Fibroblast of skin of left quadriceps (primary cell): Measurements from ENCODE around the gene GPR137B.
"Not testable (repeated sequence)": the region's sequence is repeated elsewhere in the genome, so short reads cannot be mapped to it uniquely, and the experiment has no call there.

Source experiments
- DNase-seq, 2 experiments: peaks; one replicate each; pipeline ENCODE4 v3.0.0-alpha.2; 2013; ENCODE audit warnings: low read depth in 2 of 2

GPR137B gene

DNA sequence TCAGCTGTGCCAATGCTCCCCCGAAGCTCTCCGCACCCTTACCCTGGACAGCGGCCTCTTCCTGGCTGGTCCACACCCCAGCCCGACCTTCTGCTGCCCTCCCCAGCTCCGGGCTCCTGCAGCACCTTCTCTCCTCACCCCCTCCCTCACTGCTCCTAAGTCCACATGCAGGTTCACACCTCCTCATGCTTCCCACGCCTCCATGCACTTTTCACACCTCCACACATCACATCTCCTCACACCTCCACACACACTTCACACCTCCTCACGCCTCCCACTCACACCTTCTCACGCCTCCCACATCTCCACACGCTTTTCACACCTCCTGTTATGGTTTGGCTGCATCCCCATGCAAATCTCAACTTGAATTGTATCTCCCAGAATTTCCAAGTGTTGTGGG is 18.9 kb downstream of the GPR137B start:
- DNase-seq: no peak

DNA sequence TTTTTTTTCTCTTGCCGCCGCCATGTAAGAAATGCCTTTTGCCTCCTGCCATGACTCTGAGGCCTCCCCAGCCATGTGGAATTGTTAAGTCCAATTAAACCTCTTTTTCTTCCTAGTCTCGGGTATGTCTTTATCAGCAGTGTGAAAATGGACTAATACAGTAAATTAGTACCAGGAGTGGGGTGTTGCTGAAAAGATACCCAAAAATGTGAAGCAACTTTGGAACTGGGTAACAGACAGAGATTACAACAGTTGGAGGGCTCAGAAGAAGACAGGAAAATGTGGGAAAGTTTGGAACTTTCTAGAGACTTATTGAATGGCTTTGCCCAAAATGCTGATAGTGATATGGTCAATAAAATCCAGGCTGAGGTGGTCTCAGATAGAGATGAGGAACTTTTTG is 19.4 kb downstream of the GPR137B start:
- not testable (repeated sequence) for DNase-seq

DNA sequence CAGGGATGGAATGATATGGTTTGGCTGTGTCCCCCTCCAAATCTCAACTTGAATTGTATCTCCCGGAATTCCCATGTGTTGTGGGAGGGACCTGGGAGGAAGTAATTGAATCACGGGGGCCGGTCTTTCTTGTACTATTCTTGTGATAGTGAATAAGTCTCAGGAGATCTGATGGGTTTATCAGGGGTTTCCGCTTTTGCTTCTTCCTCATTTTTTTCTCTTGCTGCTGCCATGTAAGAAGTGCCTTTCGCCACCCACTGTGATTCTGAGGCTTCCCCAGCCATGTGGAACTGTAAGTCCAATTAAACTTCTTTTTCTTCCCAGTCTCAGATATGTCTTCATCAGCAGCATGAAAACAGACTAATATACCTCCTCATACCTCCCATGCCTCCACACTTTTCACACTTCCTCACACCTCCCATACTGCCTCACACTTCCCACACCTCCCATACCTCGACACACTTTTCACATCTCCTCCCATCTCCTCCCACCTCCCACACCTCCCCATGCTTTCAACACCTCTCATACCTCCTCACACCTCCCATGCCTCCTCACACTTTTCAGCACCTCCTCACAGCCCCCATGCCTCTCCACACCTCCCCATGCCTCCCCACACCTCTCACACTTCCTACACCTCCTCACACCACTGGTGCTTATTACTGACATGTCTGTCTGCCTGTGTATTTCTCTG is 21.3 kb downstream of the GPR137B start:
- no peak for DNase-seq

DNA sequence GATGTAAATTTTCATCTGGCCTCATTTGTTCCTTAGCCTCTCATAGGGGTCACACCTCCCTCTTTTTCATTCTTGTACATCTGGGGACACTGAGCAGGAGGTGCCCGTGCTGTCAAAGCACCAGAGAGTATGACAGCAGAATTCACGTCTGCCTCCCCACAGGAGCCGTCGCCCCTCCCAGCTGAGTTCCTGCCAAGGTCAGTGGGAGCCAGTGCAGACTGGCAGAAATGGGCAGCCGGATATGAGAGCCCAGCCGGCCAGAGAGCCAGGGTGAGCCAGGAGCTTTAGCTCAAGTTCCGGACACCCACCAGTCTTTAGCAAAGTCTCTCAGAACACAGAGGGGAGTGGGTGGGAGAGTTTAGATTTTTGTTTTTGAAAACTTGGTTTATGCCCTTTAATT is 21.9 kb downstream of the GPR137B start:
- DNase-seq: no peak

DNA sequence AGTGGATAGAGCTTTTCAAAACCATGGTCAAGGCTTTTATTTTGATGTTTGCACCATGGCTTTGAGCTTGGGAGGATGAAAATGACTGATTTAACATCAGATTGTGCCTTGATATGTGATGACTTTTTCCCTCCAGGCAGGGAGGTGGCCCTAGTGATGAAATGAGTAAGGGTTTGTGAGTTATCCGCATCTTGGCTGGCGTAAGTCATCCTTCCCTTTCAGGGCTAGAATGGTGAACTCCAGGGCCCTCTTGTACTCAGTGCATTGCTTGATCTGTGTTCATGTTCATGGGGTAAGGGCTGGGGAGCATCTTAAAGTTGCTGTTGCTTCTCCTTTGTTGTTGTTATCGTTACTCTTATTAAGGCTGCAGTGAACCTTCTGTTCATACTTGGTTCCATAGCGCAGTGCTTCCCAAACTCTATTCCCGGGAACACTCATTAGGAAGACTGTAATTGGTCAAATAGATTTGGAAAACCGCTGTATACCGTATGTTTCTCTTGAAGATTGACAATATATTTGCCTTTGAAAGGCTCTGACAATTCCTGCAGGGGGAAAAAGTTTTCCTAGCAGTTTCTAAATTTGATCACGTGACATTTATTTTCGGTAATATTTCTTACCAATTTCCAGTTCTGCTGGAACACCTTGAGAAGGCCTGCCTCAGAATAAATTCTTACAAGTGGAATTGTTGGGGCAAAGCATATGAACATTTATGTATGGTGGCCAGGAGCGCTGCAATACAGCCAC is 23.1 kb downstream of the GPR137B start:
- no peak for DNase-seq

DNA sequence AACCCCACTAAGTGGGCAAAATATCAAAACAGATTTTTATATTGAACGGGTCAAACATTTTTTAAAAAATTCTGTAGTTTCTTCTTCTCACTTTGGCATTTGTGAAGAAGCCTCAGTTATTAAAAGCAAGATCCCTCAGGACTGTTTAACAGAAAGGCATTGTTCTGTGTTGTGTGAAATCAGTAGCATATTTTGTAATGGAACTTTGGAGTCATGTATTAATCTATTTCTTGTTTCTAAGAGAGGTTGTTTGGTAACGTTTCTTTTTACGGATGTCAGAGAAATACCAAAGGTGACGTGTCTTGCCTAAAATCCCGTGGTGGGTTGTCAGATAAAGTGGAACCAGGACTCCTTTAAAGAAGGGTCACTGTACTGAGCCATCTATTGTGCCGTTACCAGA is 23.7 kb downstream of the GPR137B start:
- no peak for DNase-seq

DNA sequence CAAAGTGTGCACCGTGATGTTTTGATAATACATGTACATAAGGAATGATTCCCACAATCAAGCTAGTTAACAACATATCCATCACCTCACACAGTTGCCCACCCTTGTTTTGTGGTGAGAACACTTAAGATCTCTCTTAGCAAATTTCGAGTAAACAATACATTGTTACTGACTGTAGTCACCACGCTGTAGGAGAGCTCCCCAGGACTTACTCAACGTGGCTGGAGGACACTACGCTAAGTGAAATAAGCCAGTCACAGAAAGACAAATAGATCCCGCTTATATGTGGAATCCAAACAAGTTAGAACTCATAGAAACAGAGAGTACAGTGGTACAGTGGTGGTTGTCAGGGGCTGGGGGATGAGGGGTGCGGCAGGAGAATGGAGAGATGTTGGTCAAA is 24.8 kb downstream of the GPR137B start:
- no peak for DNase-seq

DNA sequence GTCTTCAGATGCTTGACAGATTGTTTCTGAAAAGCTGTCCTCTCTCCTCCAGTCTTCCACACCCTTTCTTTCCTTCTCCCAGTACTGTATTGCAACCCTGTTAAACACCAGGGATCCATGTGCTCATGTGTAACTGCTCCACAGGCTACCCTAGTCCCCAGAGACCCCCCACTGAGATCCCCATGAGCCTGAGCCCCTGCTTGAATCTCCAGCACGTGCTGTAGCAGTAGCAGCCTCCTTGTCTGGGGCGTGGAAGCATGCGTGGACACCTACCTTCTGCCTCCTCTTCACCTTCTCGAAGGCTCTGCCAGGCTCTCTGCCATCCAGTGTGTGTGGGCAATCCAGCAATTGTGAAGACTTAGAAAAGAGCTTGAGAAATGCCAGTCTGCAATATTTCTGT is 25.2 kb downstream of the GPR137B start:
- no peak for DNase-seq

DNA sequence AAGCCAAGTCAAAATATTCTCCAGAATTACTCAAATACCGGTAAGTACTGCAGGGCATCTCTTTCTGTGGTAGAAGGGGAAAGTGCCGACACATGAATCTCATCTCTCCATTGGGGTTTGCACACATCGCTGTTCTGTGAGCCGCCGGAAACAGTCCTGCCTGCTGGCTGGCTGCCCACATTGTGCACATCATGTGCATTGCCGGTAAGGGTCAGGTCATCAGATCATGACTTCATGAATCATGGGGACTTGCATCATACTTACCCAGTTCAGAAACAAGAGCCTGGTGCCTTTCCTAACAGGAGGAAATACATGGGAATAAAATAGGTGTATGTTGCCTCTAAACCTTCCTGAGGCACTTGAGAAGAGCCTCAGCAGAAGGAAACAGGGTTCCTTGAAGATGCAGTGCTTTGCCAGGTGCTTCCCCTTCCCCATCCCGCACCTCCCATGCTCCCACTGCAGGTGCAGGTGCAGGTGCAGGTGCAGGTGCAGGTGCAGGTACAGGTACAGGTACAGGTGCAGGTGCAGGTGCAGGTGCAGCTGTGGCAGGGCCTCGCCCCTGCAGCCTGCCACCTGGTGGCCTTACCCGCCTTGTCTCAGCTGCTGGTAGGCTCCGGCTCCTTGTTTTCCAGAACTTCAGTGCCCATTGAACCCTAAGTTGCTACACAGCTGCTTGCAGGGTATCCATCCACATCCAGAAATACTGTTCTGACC is 26.5 kb downstream of the GPR137B start:
- DNase-seq: no peak

DNA sequence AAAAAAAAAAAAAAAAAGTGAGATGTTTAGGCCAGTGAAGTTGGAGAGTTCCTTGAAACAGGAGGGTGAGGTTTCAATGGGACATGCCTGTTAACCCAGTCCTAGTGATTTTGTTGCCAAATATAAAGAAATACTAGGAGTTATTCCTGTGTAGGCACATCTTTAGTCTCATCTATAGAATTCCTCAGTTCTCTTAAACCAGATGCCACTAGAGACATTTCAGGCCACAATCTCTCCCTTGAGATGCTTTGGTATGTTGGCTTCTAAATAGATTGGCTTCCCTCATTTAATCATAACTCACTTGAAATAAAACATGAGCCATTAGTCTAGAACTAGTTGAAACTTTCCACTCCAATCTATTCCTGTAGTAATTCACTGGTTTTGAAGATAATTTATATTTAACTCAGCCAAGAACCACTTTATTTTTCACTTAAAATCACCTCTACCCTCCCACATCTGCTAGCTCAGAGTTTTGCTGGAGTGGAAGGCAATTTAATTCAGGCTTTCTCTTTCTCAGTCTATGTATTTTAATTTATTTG is 29.8 kb downstream of the GPR137B start:
- peak; percentile 29 to 42 for DNase-seq

DNA sequence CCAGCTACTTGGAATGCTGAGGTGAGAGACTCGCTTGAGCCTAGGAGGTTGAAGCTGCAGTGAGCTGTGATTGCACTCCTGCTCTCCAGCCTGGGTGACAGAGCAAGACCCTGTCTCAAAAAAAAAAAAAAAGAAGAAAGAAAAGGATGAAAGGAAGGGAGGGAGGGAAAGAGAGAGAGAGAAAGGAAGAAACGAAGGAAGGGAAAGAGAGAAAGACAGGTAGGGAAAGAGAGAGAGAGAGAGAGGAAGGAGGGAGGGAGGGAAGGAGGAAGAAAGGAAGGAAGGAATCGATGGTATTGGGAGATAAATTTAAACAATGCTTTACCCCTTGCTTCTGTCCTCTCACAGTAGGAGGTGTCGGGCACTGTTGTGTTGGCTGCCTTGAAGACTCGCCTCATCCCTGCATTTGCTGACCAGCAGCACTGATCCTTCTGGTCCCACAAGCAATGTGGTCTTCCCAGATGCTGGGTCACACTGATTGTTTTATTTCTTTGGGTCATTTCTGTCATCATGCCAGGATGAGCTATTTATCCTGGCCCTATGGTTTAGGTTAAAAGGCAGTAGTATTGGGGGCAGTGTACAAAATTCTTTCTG is 30.9 kb downstream of the GPR137B start:
- no peak for DNase-seq

DNA sequence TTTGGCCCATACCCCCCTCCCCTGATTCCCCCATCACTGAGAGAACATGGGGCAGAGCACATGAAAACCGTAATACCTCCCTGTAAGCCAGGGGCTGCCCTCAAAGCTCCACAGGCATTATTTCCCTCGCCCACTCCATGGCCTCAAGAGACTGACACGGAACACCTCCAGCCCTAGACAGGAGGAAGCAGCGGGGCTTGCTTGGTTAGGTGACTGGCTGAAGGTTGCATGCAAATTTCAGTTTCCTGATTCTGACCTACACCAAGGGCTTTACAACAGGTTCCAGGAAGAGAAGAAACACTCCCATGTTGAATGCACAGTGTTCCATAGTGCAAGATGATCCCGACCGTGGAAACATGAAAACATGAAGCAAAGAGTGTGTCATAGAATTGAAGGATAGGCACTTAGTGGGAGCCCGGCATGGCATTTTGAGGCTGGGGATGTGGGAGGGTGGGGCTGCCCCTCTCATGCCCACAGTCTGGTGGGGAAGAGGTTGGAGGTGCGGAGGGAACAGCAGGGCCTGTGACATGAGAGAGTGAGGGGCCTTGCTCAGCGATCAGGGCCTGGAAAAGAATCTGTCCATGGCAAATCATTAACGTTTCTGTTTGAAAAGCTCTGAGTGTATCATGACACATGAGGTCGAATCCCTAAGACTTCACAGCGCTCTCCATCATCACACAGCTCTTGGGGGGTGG is 33.5 kb downstream of the GPR137B start:
- DNase-seq: no peak

DNA sequence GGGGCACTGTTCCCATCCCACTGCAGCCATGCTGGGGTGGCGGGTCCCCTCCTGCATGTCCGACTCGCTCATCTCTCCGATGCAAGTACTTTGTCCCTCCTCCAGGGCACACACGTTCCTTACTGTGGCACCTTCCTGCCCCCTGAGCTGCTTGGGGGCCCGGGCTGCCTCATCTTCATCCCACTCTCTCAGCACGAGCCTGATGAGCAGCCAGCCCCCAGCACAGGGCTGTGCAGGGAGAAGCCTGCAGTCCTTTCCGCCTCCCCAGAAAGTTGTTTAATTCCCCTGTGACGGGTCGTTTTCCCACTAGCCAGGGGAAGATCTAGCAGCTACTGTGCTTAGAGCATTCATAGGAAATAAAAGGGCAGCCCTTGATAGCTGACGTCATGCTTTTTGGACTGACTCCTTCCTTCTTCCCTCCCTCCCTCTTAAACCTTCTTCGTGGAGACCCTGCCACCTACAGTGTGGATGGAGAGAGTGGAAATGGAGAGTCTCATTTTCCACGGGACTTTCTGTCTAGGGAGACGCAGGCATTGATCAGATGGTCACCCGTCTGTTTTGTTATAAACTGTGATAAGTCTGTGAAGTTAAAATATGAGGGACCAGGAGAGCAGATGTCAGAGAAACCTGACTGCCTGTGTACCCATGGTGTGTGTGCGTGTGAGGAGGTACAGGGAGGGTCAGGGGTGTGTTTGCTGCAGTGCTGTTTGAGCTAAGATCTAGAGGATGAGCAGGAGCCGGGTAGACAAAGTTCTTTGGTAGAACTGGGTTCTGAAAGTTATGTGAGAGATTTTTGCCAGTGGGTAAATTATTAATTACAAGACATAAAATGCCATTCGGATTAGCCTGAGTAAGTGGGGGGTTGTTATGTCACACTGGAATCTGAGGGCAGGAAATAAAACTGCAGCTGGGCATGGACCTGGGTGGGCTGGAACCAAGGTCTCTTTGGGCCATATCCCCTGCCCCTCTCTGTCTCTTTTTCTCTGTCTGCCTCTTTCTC is 34.3 kb downstream of the GPR137B start:
- no peak for DNase-seq

DNA sequence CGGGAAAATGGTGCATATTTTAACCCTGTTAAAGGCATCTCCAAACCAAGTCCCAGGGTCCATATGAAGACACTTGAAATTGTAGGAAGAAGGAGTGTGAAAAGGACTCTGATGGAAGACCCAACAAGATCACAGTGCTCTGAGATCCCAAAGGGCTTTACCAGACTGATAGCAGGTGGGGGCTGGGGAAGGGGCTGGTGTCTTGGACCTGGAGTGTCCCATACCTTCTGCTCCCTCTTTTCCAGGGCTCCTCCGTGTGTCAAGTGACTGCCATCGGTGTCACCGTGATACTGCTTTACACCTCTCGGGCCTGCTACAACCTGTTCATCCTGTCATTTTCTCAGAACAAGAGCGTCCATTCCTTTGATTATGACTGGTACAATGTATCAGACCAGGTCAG is 37.3 kb downstream of the GPR137B start:
- no peak for DNase-seq

DNA sequence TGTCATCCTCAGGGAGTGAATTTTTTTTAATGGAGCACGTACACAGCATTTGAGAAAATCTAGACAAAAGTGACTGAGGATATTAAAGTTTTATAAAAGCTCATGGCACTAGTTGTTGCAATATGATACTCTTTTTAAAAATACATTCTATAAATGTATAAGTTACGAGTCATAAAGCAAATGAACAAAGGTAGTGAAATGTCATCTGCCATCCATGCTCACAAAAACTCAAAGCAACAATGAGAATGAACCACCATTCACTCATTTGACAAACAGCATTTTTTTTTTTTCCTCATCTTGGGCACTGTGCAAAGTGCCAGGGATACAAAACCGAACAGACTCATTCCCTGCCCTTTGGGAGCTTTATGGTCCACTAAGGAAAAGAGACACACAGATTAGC is 38.7 kb downstream of the GPR137B start:
- DNase-seq: no peak

DNA sequence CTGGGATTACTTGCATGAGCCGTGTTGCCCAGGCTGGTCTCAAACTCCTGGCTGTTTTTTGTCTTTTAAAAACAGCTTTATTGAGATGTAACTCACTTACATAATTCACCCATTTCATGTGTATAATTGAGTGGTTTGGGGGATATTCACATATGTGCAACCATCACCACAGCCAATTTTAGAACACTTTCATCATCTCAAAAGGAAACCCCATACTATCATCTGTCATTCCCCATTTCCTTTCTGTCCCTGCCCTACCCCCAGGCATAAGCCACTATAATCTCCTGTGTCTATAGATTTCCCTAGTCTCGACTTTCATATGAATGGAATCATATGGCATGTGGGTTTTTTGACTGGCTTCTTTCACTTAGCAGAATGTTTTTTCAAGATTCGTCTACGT is 43.3 kb downstream of the GPR137B start:
- no peak for DNase-seq

DNA sequence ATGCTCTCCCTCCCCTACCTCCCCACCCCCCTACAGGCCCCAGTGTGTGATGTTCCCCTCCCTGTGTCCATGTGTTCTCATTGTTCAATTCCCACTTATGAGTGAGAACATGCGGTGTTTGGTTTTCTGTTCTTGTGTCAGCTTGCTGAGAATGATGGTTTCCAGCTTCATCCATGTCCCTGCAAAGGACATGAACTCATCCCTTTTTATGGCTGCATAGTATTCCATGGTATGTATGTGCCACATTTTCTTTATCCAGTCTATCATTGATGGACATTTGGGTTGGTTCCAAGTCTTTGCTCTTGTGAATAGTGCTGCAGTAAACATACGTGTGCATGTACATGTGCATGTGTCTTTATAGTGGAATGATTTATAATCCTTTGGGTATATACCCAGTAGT is 44.1 kb downstream of the GPR137B start:
- DNase-seq: not testable (repeated sequence)

DNA sequence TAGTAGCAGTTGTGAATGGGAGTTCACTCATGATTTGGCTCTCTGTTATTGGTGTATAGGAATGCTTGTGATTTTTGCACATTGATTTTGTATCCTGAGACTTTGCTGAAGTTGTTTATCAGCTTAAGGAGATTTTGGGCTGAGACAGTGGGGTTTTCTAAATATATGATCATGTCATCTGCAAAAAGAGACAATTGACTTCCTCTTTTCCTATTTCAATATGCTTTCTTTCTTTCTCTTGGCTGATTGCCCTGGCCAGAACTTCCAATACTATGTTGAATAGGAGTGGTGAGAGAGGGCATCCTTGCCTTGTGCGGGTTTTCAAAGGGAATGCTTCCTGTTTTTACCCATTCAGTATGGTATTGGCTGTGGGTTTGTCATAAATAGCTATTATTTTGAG is 45.7 kb downstream of the GPR137B start:
- DNase-seq: not testable (repeated sequence)

DNA sequence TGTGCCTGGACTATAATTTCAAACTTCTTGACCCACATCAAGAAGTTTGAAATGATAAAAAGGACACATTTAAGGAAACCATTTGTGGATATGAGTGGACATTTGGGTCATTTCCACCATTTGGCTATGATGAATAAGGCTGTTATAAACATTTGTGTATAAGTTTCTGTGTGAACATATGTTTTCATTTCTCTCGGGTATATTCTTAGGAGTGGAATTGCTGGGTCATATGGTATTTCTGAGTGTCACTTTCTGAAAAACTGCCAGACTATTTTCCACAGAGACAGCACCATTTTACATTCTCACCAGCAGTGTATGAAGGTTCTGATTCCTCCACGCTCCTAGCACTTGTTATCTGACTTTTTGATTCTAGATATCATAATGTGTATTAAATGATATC is 50.8 kb downstream of the GPR137B start:
- no peak for DNase-seq

DNA sequence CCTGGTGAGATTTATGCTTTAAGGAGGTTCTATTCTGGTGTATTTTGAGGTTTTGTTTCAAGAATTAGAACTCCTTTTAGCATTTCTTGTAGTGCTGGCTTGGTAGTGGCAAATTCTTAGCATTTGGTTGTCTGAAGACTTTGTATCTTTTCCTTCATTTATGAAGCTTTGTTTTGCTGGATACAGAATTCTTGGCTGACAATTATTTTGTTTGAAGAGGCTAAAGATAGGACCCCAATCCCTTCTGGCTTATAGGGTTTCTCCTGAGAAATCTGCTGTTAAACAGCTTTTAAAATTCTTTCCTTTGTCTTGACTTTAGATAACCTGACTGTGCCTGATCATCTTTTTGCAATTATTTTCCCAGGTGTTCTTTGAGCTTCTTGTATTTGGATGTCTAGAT is 58.6 kb downstream of the GPR137B start:
- no peak for DNase-seq
